KMS-11 (cell line): ENCODE data around the gene BSDC1.

Source experiments
- H2AFZ ChIP-seq: fragments of 200-600 bp; sonication (generic); 2 replicates; pipeline ENCODE4 v1.6.1; 2016; ENCODE audit warnings: antibody characterized with exemption, mixed run types, low read depth
- H3K27ac ChIP-seq: fragments of 200-600 bp; sonication (generic); 2 replicates; pipeline ENCODE4 v1.6.1; 2016; ENCODE audit warnings: mild to moderate bottlenecking, mixed run types
- H3K27me3 ChIP-seq: fragments of 200-600 bp; sonication (generic); 2 replicates; pipeline ENCODE4 v1.6.1; 2017; ENCODE audit warnings: mild to moderate bottlenecking, low read depth, mixed run types, moderate library complexity; ENCODE audit not compliant: insufficient read depth
- H3K36me3 ChIP-seq: fragments of 200-600 bp; sonication (generic); 2 replicates; pipeline ENCODE4 v1.6.1; 2017; ENCODE audit warnings: mild to moderate bottlenecking, mixed run types; ENCODE audit not compliant: insufficient read depth
- H3K4me1 ChIP-seq: fragments of 200-600 bp; sonication (generic); 2 replicates; pipeline ENCODE4 v1.6.1; 2016; ENCODE audit warnings: mild to moderate bottlenecking, low read depth, mixed run types; ENCODE audit not compliant: poor library complexity, severe bottlenecking
- H3K4me2 ChIP-seq: fragments of 200-600 bp; sonication (generic); 2 replicates; pipeline ENCODE4 v1.7.0; 2016; ENCODE audit warnings: mild to moderate bottlenecking, mixed run types
- H3K4me3 ChIP-seq: fragments of 200-600 bp; sonication (generic); IDR thresholded peaks from 2 replicates; pipeline ENCODE4 v1.6.1; 2017; ENCODE audit warnings: low read depth, low read length, mixed read lengths; ENCODE audit not compliant: insufficient read depth
- H3K79me2 ChIP-seq: fragments of 200-600 bp; sonication (generic); 2 replicates; pipeline ENCODE4 v1.6.1; 2016; ENCODE audit warnings: low read depth, mixed run types; ENCODE audit not compliant: insufficient read depth
- H3K9ac ChIP-seq: fragments of 200-600 bp; sonication (generic); 2 replicates; pipeline ENCODE4 v1.6.1; 2016; ENCODE audit warnings: mild to moderate bottlenecking, mixed run types
- H4K20me1 ChIP-seq: fragments of 200-600 bp; sonication (generic); 2 replicates; pipeline ENCODE4 v1.6.1; 2016; ENCODE audit warnings: mild to moderate bottlenecking, mixed run types; ENCODE audit not compliant: insufficient read depth
- TF ChIP-seq, protein P1 (sequence below): fragments of 200-600 bp; sonication (generic); conservative IDR thresholded peaks from 2 replicates; pipeline ENCODE4 v1.6.1; 2017; ENCODE audit warnings: low read depth, mild to moderate bottlenecking, antibody characterized with exemption, low read length, moderate library complexity, mixed read lengths

Gene BSDC1

DNA sequence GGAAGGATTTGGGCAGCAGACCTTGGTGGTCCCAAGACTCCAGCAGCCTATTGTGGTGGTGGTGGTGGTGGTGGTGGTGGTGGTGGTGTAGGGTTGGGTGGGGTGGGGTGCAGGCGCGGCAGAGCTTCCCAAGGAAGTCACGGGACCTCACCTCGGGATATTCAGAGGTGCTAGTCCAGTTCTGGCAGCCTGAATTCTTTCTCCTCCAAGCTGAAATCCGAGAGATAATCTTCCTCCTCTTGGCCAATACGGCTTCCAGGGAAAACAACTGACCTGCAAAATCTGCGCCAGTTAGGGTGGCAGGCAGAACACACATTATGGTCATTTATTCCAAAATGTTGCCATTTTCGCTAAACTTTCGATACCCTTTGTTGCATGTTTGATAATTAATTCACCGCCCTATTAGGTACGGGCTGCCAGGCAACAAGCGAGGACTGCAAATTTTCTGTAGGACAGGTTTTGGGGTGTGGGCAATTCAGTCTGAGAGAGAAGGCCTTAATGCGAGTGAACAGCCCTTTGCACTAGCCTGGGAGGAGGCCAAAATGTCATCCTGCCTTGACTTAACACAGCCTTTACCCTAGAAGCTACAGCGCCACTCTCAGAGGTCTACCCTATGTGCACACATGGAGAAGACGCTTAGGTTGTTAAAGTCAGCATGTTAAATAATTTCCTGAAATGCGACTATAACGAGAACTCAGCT lies 33.2 kb upstream of the BSDC1 start:
- Histone ChIP-seq H3K4me3 (no peak overlapping the region), H4K20me1 (no peaks in the 10 kb centered on the region), H3K27me3 (no peaks in the 10 kb centered on the region), H3K4me1 (peaks cover 40% of the 10 kb centered on the region), H3K27ac (no peak overlapping the region), H3K4me2 (no peak overlapping the region), H3K36me3 (no peaks in the 10 kb centered on the region), H3K79me2 (no peaks in the 10 kb centered on the region), H3K9ac (no peak overlapping the region), H2AFZ (no peak overlapping the region)
- TF ChIP-seq, protein P1, sequence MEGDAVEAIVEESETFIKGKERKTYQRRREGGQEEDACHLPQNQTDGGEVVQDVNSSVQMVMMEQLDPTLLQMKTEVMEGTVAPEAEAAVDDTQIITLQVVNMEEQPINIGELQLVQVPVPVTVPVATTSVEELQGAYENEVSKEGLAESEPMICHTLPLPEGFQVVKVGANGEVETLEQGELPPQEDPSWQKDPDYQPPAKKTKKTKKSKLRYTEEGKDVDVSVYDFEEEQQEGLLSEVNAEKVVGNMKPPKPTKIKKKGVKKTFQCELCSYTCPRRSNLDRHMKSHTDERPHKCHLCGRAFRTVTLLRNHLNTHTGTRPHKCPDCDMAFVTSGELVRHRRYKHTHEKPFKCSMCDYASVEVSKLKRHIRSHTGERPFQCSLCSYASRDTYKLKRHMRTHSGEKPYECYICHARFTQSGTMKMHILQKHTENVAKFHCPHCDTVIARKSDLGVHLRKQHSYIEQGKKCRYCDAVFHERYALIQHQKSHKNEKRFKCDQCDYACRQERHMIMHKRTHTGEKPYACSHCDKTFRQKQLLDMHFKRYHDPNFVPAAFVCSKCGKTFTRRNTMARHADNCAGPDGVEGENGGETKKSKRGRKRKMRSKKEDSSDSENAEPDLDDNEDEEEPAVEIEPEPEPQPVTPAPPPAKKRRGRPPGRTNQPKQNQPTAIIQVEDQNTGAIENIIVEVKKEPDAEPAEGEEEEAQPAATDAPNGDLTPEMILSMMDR: no peak

DNA sequence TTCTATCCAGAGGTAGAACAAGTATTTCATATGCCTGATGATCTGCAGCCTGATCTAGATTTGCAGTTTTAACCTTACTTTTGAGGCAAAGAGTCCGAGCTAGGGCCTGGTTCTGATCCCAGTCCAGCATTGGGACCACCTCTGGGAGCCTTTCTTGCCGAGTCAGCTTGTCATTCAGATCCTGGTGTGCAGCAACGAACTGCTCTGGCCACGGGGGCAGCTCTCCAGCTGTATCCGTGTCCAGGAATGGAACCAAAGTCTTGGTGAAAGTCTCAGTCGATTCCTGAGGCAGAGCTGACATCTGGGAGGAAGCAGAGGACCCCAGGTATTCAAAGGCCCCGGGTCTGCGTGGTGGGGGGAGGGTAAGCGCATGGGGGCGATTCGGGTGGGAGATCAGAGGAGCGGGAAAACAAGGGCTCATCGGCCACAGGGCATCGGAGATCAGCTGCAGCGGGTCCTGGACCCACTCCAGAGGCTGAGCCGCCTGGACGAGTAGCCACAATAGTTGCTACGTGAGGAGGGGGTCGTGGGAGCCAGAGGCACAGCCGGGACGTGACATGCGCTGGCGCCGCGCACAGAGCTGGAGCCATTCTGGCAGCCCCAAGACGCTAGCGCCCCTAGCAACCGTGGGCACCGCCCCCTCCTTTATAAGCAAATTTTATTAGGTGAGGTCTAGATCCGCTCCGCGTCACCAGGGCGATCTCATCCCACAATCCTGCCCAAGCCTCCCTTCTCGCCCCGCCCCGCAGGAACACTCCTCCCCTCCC lies 32.4 kb upstream of the BSDC1 start:
- H3K27me3 ChIP-seq: no peaks in the 10 kb centered on the region
- no peak overlapping the region for H2AFZ ChIP-seq
- H3K4me2 ChIP-seq: no peak overlapping the region
- TF ChIP-seq, protein P1: no peak
- H4K20me1 ChIP-seq: no peaks in the 10 kb centered on the region
- H3K79me2 ChIP-seq: no peaks in the 10 kb centered on the region
- no peaks in the 10 kb centered on the region for H3K36me3 ChIP-seq
- H3K9ac ChIP-seq: no peak overlapping the region
- H3K4me3 ChIP-seq: no peak overlapping the region
- peaks cover 33% of the 10 kb centered on the region for H3K4me1 ChIP-seq
- H3K27ac ChIP-seq: no peak overlapping the region

DNA sequence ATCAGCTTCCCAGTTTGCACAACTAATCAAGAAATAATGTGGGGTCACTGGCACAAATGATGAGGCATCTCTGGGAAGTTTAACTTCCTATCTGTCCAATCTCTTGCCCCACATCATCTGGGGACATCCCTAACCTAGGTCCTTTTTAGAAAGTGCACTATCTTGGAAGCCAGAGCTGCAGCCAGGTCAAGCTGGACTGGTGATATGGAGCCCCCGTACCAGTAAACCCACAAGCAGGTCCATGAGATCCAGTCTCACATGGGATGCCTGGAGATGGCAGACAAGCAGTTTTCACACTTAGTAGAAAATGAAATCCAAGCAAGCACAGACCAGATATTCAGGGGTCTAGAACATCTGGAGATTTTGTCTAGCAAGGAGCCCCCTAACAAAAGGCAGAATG lies 27.5 kb upstream of the BSDC1 start:
- Histone ChIP-seq H3K79me2 (no peaks in the 10 kb centered on the region), H3K27me3 (no peaks in the 10 kb centered on the region; the same call in 1 of the 2 replicates), H3K4me2 (no peak overlapping the region), H3K4me1 (no peaks in the 10 kb centered on the region), H3K4me3 (no peak overlapping the region), H3K36me3 (no peaks in the 10 kb centered on the region), H3K9ac (no peak overlapping the region), H4K20me1 (no peaks in the 10 kb centered on the region), H2AFZ (no peak overlapping the region), H3K27ac (no peak overlapping the region)
- TF ChIP-seq, protein P1: no peak

DNA sequence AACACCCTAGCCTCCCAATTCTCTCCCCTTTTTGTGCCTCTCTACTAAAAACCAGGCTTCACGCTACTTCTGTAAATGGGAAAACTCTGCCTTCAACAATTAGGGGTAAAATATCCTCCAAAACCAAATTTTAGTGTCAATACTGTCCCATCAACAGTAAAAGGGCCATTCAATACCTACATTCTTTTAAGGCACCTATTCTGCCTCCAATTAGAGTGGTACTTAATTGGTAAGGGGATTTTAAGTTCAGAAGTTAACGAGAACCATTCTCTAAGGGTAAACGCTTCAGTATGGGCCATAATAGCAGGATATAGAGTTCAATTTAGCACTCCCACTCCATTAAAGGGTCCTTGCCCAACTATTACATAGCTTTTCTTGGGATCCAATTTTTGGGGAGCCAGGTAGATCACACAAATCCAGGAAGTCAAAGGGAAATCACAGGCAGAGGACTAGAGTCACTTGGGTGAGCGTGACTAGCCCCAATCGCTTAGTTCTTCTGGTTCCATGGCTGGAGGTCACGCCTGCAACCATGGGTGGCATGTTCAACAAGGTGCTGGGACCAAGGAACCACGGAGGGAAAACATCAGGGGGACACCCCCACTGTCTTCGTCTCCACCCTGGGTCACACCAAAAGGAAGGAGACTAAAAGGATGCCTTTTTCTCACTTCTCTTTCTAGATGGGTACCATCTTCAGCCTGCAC lies 20.1 kb upstream of the BSDC1 start:
- Histone ChIP-seq H3K27ac (no peak overlapping the region), H3K4me2 (no peak overlapping the region), H3K27me3 (no peaks in the 10 kb centered on the region), H3K4me1 (peaks cover 8% of the 10 kb centered on the region), H4K20me1 (no peaks in the 10 kb centered on the region), H3K9ac (no peak overlapping the region), H3K79me2 (no peaks in the 10 kb centered on the region), H3K36me3 (no peaks in the 10 kb centered on the region), H2AFZ (peak overlapping the region; percentile 67; the same call in 1 of the 2 replicates), H3K4me3 (no peak overlapping the region)
- TF ChIP-seq, protein P1: peak; percentile 26
